GDM1 (cell line): ENCODE data around the gene ALPP.
"Not testable (repeated sequence)": the region's sequence is repeated elsewhere in the genome, so short reads cannot be mapped to it uniquely, and the experiment has no call there.

ENCODE experiments used
- DNase-seq: peaks from one replicate; lab custom pipeline; 2025; lab: John Stamatoyannopoulos, UW

Gene ALPP

GRCh38 chr2:232422051-232422450, 43.5 kb downstream of the ALPP start:
- DNase-seq: no peak

GRCh38 chr2:232422996-232423395, 44.4 kb downstream of the ALPP start:
- not testable (repeated sequence) for DNase-seq

- DNase-seq: not testable (repeated sequence)
These were observed 44.9 kb downstream of the ALPP start for GRCh38 chr2:232423407-232423806.

DNA sequence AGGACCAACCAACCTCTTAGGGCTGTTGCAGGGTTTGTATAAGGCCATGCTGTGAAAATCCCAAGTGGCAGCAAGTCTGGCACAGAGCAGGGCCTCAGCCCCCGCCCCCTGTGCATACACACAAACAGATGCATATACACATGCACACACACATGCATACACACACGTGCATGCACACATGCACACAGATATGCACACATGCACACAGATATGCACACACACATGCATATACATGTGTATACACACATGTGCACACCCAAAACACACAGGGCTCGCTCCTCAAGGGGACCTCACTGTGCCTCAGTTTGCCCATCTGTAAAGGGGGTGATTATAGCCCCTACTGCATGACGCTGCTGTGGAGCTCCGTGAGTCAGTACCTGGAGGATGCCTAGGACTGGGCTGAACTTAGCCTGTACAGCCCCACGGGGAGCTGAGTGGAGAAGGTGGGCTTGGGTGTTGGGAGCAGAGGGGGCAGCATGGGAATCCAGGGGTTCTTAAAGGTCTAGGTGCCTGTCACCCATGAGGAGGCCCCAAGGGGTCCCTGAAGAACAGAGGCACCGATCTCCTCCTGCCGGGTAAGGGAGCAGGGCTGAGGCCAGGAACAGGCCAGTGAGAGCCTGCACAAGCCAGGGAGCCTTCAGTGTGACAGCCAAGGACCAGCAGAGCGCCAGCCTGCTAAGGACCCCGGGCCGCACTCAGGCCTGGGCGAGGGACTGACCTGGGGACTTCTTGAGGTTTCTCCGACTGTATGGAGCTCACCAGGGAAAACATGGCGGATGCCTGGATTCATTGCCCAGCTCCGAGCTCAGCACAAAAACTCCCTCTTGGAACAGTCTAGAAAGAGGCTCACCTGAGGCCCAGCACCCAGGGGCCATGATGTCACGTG, 53.4 kb downstream of the ALPP start:
- DNase-seq: no peak
